GM12878 (cell line): ENCODE data around the gene SCGN. TPM values are rescaled to one million over a fixed set of nuclear protein-coding genes. Genes with fewer than 3 reads are reported as not detected.

ENCODE experiments used
- ATAC-seq: fragments of 200-7000 bp; cut with Tn5 transposase; 3 replicates; pipeline ENCODE4 v1.9.1; 2020; ENCODE audit warnings: mild to moderate bottlenecking, moderate library complexity
- BruUV-seq: library from RNA; stranded (reverse); fragments of 400-500 nt; replicated peaks from 2 replicates; lab custom pipeline; 2021; lab: Mats Ljungman, UMichigan
- CTCF ChIA-PET: fragments of 300-600 bp; sonication (Branson Sonifier 250); formaldehyde crosslinking; extraction: SDS; loops from one replicate; lab custom pipeline; 2021; ENCODE audit warnings: inconsistent platforms; lab: Yijun Ruan, JAX
- POLR2A ChIA-PET: fragments of 350-600 bp; formaldehyde crosslinking; extraction: SDS; loops from one replicate; lab custom pipeline; 2021; ENCODE audit warnings: inconsistent platforms; lab: Charles Lee
- RAD21 ChIA-PET: fragments of 300-600 bp; sonication (Branson Sonifier 250); formaldehyde crosslinking; loops from one replicate; lab custom pipeline; 2023; ENCODE audit warnings: antibody characterized with exemption; ENCODE audit not compliant: unreplicated experiment; lab: Charles Lee
- SMC1A ChIA-PET: fragments of 300-600 bp; sonication (Branson Sonifier 250); formaldehyde crosslinking; loops from one replicate; lab custom pipeline; 2023; ENCODE audit not compliant: unreplicated experiment, uncharacterized antibody; lab: Charles Lee
- DNase-seq: peaks from one replicate; pipeline ENCODE4 v3.0.0-alpha.2; 2011; ENCODE audit warnings: low read depth, low spot score
- FAIRE-seq: peaks from 3 replicates; lab custom pipeline; 2011; peaks lifted over from hg19 to GRCh38; lab: Jason Lieb, UNC
- H2AFZ ChIP-seq: 2 replicates; pipeline ENCODE4 v1.6.0; 2011; ENCODE audit warnings: low read depth, low read length, control low read depth; ENCODE audit not compliant: control insufficient read depth
- H3K27ac ChIP-seq: 2 replicates; pipeline ENCODE4 v1.5.1; 2011; ENCODE audit warnings: control low read depth; ENCODE audit not compliant: control insufficient read depth, insufficient read depth
- H3K27me3 ChIP-seq, 2 experiments: replicated peaks in 1 of 2; 2 replicates each; pipeline versions ENCODE4 v1.6.0 to v1.6.1; 2011; ENCODE audit warnings: low read length in 1 of 2; ENCODE audit not compliant: control insufficient read depth in 2 of 2, insufficient read depth in 2 of 2
- H3K36me3 ChIP-seq, 2 experiments: 2 replicates each; pipeline ENCODE4 v1.5.1; 2011; ENCODE audit warnings: low read length in 1 of 2; ENCODE audit not compliant: control insufficient read depth in 2 of 2, insufficient read depth in 2 of 2
- H3K4me1 ChIP-seq: 2 replicates; pipeline ENCODE4 v1.6.1; 2011; ENCODE audit warnings: mild to moderate bottlenecking, low read length, moderate library complexity, mixed read lengths; ENCODE audit not compliant: control insufficient read depth, insufficient read depth
- H3K4me2 ChIP-seq: 2 replicates; pipeline ENCODE4 v1.6.0; 2011; ENCODE audit warnings: control low read depth; ENCODE audit not compliant: control insufficient read depth, insufficient read depth
- H3K4me3 ChIP-seq: fragments of 200-600 bp; sonication (generic); 2 replicates; pipeline ENCODE4 v1.5.1; 2016
- H3K79me2 ChIP-seq: 2 replicates; pipeline ENCODE4 v1.6.0; 2011; ENCODE audit warnings: low read length; ENCODE audit not compliant: control insufficient read depth, insufficient read depth
- H3K9ac ChIP-seq: 2 replicates; pipeline ENCODE4 v1.8.0; 2011; ENCODE audit warnings: low read length, control low read depth, mixed read lengths; ENCODE audit not compliant: control insufficient read depth, insufficient read depth
- H3K9me3 ChIP-seq: replicated peaks from 3 replicates; pipeline ENCODE4 v1.5.1; 2011; ENCODE audit warnings: mild to moderate bottlenecking, low read length; ENCODE audit not compliant: control insufficient read depth, insufficient read depth
- H4K20me1 ChIP-seq: 2 replicates; pipeline ENCODE4 v1.6.0; 2011; ENCODE audit not compliant: control insufficient read depth, insufficient read depth
- CBX3 ChIP-seq: fragments of 200-600 bp; sonication (generic); IDR thresholded peaks from 2 replicates; pipeline ENCODE4 v1.6.1; 2016; ENCODE audit warnings: low read depth, borderline replicate concordance
- SPI1 ChIP-seq: IDR thresholded peaks from 2 replicates; pipeline ENCODE4 v1.6.1; 2011; ENCODE audit warnings: low read depth, mild to moderate bottlenecking, low read length, moderate library complexity, borderline replicate concordance; ENCODE audit not compliant: insufficient read depth
- WGBS: methylation state at CpG from one replicate; pipeline ENCODE4 v1.1.6; 2016; ENCODE audit warnings: low lambda C conversion rate; ENCODE audit not compliant: insufficient replicate concordance, insufficient coverage; ENCODE audit errors: missing lambda C conversion rate; 5-methylcytosine and 5-hydroxymethylcytosine counted together
- in situ Hi-C: fragments of 300-500 bp; cut with MboI; formaldehyde crosslinking; loops from 9 replicates; pipeline ENCODE4 v1.14.3; 2018; ENCODE audit warnings: mixed read lengths
- intact Hi-C: fragments of 100-400 bp; cut with micrococcal nuclease; formaldehyde crosslinking; loops from one replicate; pipeline ENCODE4 v1.14.2; 2022; ENCODE audit not compliant: unreplicated experiment
- polyA plus RNA-seq, 11 experiments: library from polyadenylated mRNA; depleted of rRNA in 4 of 11; unstranded in 6 of 11; stranded (reverse) in 5 of 11; fragments of >200 nt; fragmentation: Nextera tagmentation in 4 of 11; fragmentation: Illumina TruSeq in 1 of 11; extraction: Ambion mirVana in 4 of 11; extraction: Trizol in 1 of 11; gene quantifications; 1 replicate in 1 of 11; 2 replicates in 10 of 11; pipeline versions ENCODE4 v1.2.1 to v1.2.3, GENCODE V29; 2011 to 2016; ENCODE audit warnings: inconsistent platforms in 2 of 11, missing spikeins in 2 of 11, low read depth in 1 of 11
- total RNA-seq, 4 experiments: library from RNA; depleted of rRNA in 3 of 4; stranded (reverse); fragments of >200 nt in 3 of 4; fragmentation: Illumina TruSeq in 1 of 4; extraction: Trizol in 1 of 4; gene quantifications; 2 replicates each; pipeline versions ENCODE4 v1.2.1 to v1.2.3, GENCODE V29; 2013 to 2021
- TF ChIP-seq, protein P1 (sequence below): IDR thresholded peaks from 2 replicates; pipeline ENCODE4 v1.6.1; 2011; ENCODE audit warnings: mild to moderate bottlenecking, low read depth, low read length, moderate library complexity; ENCODE audit not compliant: insufficient replicate concordance

SCGN gene
- total and polyA plus RNA-seq, 10 of the 15 experiments (the other 5 are each of a cell fraction or from before 2014, with no cell fraction given) = not detected

DNA sequence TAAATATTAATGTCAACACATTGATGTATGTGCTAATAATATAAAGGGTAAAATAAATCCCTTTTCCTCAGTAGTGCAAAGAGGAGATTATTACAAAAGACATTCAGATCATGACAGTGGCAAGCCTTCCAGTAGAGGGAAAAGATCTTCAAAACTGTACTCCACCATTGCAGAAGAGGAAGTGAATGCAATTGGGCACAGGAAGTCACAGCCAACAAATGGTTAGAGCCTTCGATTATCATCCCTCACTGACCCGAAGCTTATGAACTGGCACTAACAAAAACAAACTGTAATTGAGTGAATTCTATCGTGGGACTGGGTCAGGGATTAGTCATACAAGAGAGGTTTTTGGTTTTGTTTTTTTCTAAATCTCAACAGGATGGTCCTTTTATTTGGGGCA lies 39.3 kb upstream of the SCGN start:
- H2AFZ ChIP-seq = no peak overlapping the region
- in situ Hi-C loops = no loop called here
- FAIRE-seq (no peak), DNase-seq (no peak)
- no peak overlapping the region for H3K4me2 ChIP-seq
- H3K9me3 ChIP-seq = no peaks in the 10 kb centered on the region
- no peak overlapping the region for H3K9ac ChIP-seq
- ChIA-PET SMC1A (interaction anchor here (1.3 kb wide), 1 partner anchor 13 kb away, joined by 5 read pairs; no protein-coding TSS in a partner anchor), RAD21 (no interaction called here), CTCF (interaction anchor here (0.7 to 1.4 kb wide), 2 partner anchors 106 to 107 kb away, joined by 3 read pairs; no protein-coding TSS in a partner anchor), POLR2A (no interaction called here)
- H3K27ac ChIP-seq = no peak overlapping the region
- no TSS peak for BruUV-seq
- H3K4me3 ChIP-seq = no peak overlapping the region
- H3K79me2 ChIP-seq = no peaks in the 10 kb centered on the region
- intact Hi-C loops = no loop called here
- H4K20me1 ChIP-seq = no peaks in the 10 kb centered on the region
- TF ChIP-seq SPI1 (peak; percentile 65; the same call in 1 of the 2 replicates), CBX3 (no peak)
- TF ChIP-seq, all 136 proteins: peak for 1
- peak; percentile 67 for ATAC-seq
- no peaks in the 10 kb centered on the region for H3K4me1 ChIP-seq
- H3K36me3 ChIP-seq = no peaks in the 10 kb centered on the region
- no peaks in the 10 kb centered on the region for H3K27me3 ChIP-seq
- WGBS = 3% methylated on average over 3 of the region's 3 CpGs

DNA sequence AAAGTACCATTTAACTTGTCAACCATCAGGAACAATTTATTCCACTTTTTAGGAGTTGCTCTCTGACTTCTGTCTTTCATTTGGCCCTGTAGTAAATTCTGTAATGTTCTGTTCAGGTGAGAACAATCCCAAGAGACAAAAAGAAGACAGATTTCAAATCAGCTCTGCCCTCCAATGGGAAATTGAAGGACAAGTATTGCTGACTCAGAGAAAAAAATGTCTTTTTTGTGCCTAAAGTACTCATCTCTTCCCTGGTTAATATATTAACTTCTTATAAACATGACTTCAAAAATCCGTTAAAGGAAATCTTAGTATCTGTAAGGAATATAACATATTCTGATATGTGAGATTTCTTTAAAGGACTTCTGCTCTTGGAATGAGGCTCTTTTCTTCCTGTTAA lies 38.6 kb upstream of the SCGN start:
- SMC1A ChIA-PET = interaction anchor here (1.0 to 1.8 kb wide), 3 partner anchors 12 to 348 kb away, joined by 3 to 4 read pairs (median 3); no protein-coding TSS in a partner anchor
- Histone ChIP-seq H3K4me1 (no peaks in the 10 kb centered on the region), H3K9me3 (no peaks in the 10 kb centered on the region), H2AFZ (no peak overlapping the region), H3K4me3 (no peak overlapping the region), H3K79me2 (no peaks in the 10 kb centered on the region), H3K4me2 (no peak overlapping the region), H3K9ac (no peak overlapping the region), H3K36me3 (no peaks in the 10 kb centered on the region), H4K20me1 (no peaks in the 10 kb centered on the region), H3K27ac (no peak overlapping the region), H3K27me3 (no peaks in the 10 kb centered on the region)
- ATAC-seq (no peak), FAIRE-seq (no peak), DNase-seq (no peak)
- in situ Hi-C loops (no loop called here), intact Hi-C loops (no loop called here)
- POLR2A ChIA-PET = no interaction called here
- CTCF ChIA-PET = interaction anchor here (0.7 to 1.4 kb wide), 3 partner anchors 105 to 226 kb away, joined by 3 read pairs; no protein-coding TSS in a partner anchor
- WGBS = 94% methylated on average over 1 of the region's 1 CpG
- TF ChIP-seq, protein P1, sequence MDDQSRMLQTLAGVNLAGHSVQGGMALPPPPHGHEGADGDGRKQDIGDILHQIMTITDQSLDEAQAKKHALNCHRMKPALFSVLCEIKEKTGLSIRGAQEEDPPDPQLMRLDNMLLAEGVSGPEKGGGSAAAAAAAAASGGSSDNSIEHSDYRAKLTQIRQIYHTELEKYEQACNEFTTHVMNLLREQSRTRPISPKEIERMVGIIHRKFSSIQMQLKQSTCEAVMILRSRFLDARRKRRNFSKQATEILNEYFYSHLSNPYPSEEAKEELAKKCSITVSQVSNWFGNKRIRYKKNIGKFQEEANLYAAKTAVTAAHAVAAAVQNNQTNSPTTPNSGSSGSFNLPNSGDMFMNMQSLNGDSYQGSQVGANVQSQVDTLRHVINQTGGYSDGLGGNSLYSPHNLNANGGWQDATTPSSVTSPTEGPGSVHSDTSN = no peak
- RAD21 ChIA-PET = no interaction called here
- no TSS peak for BruUV-seq
